ENCODE data around the gene SH3TC1. TPM values are rescaled to one million over a fixed set of nuclear protein-coding genes. Genes with fewer than 3 reads are reported as not detected.

The SH3TC1 gene
- total RNA-seq, 1 donor from 2014 or later = 27.2 TPM

DNA sequence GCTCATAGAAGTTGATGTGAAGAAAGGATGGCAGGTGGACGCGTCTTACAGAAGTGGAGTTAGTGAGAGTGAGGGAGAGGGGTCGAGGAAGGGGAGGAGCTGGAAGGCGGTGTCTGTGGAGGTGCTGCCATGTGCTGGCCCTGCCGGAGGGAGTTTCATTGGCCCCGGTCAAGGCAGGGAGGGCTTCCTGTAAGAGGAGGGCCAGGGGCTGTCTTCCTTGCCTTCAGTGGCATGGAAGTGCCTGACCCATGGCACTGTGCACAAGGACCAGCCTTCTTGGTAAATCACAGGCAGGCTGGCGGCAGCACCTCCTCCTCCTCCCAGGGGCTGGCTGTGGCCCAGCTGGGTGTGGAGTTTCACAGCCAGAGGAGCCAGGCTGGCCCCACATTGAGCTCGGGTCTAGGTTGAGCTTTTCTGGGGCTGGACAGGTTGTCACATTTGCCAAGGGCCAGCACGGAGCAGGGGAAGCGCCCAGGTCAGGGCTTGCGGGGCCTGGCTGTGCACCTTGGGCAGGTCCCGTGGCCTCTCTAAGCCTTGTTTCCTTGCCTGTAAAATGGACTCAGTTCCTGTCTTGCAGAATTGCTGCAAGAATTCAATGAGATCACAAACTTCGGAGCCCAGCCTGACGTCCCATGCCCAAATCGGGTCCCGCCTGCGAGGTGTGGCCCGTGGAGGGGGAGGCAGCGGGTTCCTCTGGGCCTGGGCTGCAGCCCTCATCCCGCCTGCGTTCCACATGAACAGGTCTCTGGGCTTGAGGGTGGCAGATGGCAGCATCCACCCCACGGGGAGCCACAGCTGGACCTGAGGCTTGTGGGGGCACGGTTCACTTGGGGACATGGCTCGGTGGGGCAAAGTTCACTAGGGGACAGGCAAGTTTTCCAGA, 77.5 kb downstream of the SH3TC1 start:
- DNase-seq (ENCODE audit: low read depth) = peak; percentile 13

DNA sequence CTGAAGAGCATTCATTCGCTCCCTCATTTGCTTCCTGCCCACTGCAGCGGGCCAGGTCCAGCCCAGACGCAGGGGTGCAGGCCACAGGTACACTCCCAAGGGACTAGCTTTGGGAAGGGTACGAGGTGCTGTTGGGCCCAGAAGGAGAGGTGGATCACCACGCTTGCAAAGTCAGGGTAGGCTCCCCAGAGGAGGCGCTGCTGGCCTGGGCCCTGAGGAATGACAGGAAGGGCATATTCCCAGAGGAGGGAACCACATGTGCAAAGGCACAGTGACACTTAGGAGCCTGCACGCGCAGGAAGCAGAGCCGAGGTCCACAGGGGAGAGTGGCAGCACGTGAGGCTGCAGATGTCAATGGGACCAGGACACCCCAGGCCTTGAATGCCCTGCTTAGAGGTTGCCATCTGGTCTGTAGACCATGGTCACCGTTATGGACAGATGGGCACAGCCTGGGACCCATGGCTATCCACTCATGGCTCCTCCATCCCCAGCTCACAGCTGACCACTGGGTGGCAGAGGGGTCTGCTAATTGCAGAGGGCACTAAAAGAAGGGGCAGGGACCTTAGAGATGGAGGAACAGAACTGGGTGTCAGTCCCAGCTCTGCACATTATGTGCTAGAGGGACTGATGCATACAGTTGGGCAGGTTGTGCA, 78.4 kb downstream of the SH3TC1 start:
- no peak for DNase-seq (ENCODE audit: low read depth)

DNA sequence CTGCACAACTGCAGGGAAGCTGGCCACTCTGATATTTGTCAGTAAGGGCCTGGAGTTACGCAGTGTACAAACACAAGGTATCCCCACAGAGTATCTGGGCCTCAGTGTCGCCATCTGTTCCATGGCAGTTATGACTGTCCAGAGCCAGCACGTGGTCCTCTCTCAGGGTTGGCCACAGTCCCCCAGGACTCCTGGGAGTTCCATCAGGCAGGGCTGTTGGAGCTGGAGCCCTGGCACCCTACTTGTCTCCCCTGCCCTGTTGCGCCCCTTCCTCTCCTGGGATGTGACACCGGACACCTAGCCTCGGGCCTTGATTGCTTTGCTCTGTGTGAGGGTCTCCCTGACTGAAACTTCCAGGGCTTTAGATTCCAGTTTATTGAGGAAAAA, 78.9 kb downstream of the SH3TC1 start:
- no peak for DNase-seq (ENCODE audit: low read depth)

- peak; percentile 69 for DNase-seq (ENCODE audit: low read depth)
Observed at GRCh38 chr4:8278421-8279287, 79.6 kb downstream of the SH3TC1 start.

DNA sequence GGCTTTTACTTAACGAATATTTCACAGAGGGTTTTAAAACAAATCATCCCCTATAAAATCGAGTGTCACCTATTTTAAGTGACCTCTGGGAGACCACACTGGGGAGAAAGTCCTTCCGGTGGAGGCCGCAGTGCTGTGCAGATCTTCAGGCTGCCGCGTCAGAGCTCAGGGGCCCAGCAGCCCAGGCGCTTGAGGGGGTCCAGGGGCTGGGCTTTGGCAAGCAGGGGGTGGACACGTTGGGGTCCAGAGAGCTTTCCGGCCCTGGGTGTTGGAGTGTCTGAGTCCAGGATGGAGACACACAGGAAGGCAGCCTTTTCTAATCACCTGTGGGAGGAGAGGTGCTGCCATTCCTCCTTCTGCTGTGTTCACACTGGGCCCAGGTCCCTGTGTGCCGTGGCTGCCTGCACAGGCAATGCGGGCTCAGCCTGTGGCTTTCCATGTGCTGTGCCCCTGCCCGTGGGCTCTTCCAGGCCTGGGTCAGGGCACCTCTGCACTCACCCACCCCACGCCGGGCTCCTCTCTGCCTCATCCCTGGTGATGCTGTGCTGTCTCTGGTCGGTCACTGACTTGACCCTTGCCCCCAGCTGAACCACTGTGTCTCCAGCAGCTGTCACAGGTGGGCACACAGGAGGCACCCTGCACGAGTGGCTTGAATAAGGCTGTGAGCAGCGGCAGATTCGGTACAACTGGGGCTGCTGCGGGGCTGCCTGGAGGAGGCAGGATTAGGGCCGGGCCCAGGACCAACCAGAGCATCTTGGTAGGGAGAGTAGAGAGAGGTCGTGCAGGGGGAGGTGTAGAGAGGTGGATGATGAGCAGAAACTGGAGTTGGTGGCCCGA, 80.4 kb downstream of the SH3TC1 start:
- no peak for DNase-seq (ENCODE audit: low read depth)

GRCh38 chr4:8280158-8280875, 81.2 kb downstream of the SH3TC1 start:
- no peak for DNase-seq (ENCODE audit: low read depth)

DNA sequence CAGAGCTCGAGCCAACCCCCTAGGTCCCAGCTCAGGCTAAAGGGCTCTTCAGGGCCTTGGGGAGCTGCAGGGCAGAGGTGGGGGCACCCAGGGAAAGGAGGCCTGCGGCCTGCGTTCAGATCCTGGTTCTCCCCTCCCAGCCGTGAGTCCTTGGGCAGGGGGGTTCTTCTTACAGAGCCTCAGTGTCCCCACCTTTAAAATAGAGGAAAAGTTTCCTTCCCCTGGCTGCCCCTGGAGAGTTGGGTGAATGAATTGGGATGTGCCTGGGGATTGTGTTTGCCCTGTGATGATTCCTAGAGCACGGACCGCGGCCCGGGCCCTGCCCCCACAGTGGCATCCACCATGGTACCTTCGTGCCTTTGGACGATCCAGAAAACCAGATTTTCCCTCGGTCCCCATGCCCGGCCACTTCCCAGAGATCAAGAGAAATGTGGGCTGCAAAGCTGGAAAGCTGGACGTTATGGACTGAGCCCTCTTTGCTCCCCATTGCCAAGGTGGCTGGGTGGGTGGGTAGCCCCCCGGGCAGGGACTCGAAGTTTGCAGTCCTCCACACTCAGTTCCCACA, 81.9 kb downstream of the SH3TC1 start:
- no peak for DNase-seq (ENCODE audit: low read depth)

DNA sequence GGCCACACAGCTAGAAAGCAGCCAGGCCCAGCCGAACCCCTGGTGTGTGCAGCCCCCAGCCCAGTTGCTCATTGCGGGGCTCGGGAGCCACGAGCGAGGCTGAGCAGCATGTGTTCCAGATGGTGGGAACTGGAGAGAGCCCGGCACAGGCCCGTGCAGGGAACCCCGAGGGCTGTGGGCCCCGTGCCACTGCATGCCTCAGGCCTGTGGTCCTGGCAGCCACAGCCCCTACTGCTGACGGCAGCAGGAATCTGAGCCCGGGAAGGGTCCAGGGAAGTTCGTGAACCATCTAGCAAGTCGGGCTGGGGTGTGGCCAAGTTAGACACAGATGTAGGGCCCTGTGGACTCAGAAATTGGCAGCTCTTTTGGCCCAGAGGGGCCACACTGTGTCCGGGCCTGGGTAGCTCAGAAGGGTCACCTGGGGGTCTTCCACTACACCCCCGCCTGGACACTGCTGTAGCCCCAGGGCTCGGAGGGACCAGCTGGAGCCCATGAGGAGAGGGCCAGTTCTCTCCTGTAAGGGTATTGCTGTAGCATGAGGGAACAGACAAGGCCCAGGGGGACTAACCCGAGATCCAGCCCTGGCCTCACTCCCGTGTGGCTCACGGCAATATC, 82.5 kb downstream of the SH3TC1 start:
- DNase-seq (ENCODE audit: low read depth) = no peak

DNA sequence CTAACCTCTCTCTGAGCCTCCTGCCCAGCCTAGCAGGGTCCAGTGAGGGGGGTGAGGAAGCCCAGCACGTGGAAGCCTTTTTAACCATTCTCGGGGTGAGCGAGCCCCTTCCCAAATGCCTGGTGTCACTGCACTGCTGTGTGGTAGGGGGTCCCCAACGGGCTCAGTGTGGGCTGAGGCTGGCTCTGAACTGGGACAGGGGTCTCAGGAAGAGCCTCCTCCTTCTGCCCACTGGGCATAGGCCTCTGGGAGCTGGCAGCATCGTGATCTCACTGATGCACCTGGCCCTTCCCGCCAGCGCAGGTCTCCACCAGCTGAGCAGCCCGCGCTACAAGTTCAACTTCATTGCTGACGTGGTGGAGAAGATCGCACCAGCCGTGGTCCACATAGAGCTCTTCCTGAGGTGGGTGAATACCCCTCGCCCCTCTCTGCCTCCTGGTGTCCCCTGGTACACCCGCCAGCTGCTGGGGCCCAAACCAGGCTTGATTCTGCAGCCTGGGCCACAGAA, 83.1 kb downstream of the SH3TC1 start:
- no peak for DNase-seq (ENCODE audit: low read depth)

DNA sequence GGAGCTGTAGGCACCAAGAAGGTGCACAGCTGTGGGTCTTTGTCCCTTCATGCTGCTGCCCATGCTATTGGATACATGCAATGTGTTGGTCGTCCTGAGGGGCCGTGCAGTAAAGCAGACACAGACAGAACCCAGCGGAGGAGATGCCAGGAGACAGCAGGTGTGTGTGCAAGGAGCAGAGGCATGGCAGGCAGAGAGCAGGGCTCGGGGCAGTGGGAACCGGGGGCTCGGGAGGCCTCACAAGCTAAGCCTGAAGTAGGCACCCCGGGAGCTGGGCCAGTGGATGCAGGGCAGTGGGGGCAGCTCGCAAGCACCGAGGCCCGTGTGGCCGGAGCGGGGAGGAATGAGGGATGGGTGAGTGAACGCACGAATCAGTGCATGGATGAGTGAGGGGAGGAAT, 83.7 kb downstream of the SH3TC1 start:
- DNase-seq (ENCODE audit: low read depth) = no peak

DNA sequence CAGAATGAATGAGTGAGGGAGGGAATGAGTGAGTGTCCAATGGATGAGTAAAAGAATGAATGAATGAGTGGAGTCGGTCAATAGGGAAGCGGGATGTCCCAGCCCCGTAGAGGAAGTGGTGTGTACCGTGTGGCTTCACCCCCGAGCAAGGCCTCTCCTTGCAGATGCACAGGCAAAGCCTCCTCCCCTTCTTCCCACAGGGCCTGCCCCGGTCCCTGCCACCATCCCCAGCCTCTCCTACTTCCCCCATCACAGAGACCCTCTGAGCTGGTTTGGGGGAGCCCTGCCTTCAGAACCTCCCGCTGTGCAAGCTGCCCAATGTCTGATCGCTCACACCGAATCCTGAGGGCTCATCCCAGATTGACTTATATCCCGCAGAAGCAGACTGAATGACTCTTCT, 84.1 kb downstream of the SH3TC1 start:
- DNase-seq (ENCODE audit: low read depth) = no peak

DNA sequence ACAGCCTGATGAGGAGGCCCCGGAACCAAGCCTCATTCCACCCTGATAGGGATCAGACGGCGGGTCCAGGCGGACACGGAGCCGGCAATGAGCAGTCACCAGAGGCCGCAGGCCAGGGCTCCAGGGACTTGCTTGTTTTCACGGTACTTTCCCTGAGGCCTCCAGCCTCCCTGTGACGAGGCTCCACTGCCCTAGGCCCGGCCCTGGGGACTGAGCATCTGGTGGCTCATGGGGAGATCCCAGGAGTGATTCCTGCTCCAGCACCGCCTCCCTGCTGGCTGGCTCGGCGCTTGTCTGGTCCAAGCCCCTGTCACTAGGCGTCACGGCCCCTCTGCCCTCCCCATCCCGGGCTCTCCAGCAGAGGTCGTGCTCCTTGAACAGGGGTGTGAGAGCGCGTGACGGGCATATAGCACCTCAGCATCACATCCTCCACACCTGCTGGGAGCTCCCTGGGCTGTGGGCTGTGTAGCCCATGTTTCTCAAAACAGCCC, 84.6 kb downstream of the SH3TC1 start:
- no peak for DNase-seq (ENCODE audit: low read depth)

- DNase-seq (ENCODE audit: low read depth) = no peak
Observed at GRCh38 chr4:8284391-8284790, 85.3 kb downstream of the SH3TC1 start.

- DNase-seq (ENCODE audit: low read depth) = no peak
Observed at GRCh38 chr4:8285143-8285975, 86.3 kb downstream of the SH3TC1 start.

DNA sequence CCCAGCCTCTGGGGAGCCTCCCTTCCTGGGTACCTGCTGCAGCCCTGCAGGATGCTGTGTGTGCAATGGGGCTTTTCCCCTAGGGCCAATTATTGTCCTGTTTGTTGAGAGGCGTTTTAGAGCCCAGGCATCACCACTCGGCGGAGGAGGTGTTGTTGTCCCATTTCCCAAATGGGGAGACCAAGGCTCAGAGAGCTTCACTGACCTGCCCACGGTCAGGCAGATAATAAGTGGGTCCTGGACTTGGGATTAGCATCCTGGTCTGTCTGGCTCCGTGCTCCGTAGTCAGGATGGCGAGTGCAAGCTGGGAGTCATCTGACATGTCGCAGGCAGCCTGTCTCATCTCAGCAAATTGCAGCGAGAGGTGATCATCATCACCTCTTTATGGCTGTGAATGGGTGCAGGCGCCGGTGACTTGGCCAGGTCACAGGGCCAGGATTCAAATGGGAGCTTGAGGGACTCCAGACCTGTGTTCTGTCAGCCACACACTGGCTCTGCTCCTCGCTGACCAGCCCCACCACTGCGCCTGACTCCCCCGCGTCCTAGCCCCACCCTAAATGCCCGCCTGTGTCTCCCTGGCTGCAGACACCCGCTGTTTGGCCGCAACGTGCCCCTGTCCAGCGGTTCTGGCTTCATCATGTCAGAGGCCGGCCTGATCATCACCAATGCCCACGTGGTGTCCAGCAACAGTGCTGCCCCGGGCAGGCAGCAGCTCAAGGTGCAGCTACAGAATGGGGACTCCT, 87.1 kb downstream of the SH3TC1 start:
- no peak for DNase-seq (ENCODE audit: low read depth)

GRCh38 chr4:8286719-8287342, 87.7 kb downstream of the SH3TC1 start:
- DNase-seq (ENCODE audit: low read depth) = no peak
